A549 treated with AZD9567 at 1 μM for 4 hours (cell line): ENCODE data around the gene THOC2. TPM values are rescaled to one million over a fixed set of nuclear protein-coding genes. Genes with fewer than 3 reads are reported as not detected.

Experiments
- total RNA-seq: library from RNA; stranded (reverse); fragments of 200-300 nt; extraction: Qiagen RNA extraction; gene quantifications from 5 replicates; pipeline ENCODE4 v1.2.3, GENCODE V29; 2022; ENCODE audit not compliant: insufficient read depth

The THOC2 gene, protein sequence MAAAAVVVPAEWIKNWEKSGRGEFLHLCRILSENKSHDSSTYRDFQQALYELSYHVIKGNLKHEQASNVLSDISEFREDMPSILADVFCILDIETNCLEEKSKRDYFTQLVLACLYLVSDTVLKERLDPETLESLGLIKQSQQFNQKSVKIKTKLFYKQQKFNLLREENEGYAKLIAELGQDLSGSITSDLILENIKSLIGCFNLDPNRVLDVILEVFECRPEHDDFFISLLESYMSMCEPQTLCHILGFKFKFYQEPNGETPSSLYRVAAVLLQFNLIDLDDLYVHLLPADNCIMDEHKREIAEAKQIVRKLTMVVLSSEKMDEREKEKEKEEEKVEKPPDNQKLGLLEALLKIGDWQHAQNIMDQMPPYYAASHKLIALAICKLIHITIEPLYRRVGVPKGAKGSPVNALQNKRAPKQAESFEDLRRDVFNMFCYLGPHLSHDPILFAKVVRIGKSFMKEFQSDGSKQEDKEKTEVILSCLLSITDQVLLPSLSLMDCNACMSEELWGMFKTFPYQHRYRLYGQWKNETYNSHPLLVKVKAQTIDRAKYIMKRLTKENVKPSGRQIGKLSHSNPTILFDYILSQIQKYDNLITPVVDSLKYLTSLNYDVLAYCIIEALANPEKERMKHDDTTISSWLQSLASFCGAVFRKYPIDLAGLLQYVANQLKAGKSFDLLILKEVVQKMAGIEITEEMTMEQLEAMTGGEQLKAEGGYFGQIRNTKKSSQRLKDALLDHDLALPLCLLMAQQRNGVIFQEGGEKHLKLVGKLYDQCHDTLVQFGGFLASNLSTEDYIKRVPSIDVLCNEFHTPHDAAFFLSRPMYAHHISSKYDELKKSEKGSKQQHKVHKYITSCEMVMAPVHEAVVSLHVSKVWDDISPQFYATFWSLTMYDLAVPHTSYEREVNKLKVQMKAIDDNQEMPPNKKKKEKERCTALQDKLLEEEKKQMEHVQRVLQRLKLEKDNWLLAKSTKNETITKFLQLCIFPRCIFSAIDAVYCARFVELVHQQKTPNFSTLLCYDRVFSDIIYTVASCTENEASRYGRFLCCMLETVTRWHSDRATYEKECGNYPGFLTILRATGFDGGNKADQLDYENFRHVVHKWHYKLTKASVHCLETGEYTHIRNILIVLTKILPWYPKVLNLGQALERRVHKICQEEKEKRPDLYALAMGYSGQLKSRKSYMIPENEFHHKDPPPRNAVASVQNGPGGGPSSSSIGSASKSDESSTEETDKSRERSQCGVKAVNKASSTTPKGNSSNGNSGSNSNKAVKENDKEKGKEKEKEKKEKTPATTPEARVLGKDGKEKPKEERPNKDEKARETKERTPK (N-terminal part only)
- total RNA-seq, result 31.0 to 63.0 TPM (median 38.7 TPM) in 5 replicates

DNA sequence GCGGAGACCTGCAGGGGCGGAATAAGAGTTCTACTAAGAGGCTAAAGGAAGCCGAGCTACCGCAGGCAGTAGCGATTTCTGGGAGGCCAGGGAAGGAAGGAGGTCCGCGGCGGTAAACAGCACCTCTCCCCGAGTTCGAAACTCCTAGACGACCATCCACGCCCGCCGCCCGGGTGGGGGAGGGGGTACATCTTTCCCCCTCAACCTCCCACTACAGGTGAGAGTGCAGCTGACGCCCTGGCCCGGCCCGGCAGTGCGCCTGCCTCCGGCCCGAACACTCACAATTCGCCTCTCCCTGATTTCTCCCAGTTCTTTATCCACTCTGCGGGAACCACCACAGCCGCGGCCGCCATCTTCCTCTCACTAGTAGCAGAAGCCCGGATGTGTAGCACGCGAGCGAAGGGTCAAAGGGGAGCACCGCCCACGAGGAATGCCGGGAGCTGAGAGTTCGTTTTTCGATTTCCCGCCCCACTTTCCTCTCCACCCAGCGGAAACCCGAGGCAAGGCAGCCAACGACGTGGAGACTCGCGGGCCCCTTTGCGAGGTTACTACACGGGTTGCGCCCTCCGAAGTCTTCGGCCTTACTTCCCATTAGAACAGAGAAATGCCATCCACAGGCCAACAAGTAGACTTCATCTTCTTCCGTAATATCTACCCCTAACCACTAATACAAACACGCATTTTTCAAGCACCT lies at the start of gene THOC2:
TSS of gene THOC2 (minus strand) at position 383 of the 694 bp plus-strand sequence. CDS start at position 353, 30 bp downstream.

Other genes starting within 250 kb of the THOC2 start
- gene XIAP, start 127.0 kb upstream of the THOC2 start, total RNA-seq, result 25.9 to 33.7 TPM (median 27.1 TPM) in 5 replicates
- gene STAG2, start 228.7 kb upstream of the THOC2 start, total RNA-seq, result 23.5 to 34.8 TPM (median 33.0 TPM) in 5 replicates